Gastrocnemius medialis (tissue), 4 donors: ENCODE measurements around the gene ADRA1B. TPM values are rescaled to one million over a fixed set of nuclear protein-coding genes. Genes with fewer than 3 reads are reported as not detected.

ENCODE experiments used
- ATAC-seq, 2 donors: fragments of 150-250 bp; one replicate each; pipeline ENCODE4 v1.9.1; 2016
- DNase-seq, 2 donors: peaks; one replicate each; pipeline ENCODE4 v3.0.0-alpha.2; 2019
- H3K27ac ChIP-seq, 4 donors: fragments of 200-600 bp; sonication (generic); 1 replicate in 1 of 4; 2 replicates in 3 of 4; pipeline ENCODE4 v1.5.1; 2016 to 2018; ENCODE audit warnings: mild to moderate bottlenecking in 2 of 4, moderate library complexity in 1 of 4
- H3K27me3 ChIP-seq, 3 donors: fragments of 200-600 bp; sonication (generic) in 2 of 3; 1 replicate in 1 of 3; 2 replicates in 2 of 3; pipeline versions ENCODE4 v1.5.1 to v1.6.0; 2016 to 2019; ENCODE audit warnings: mild to moderate bottlenecking in 1 of 3, moderate library complexity in 1 of 3
- H3K36me3 ChIP-seq, 2 donors: fragments of 200-600 bp; sonication (generic) in 1 of 2; one replicate each; pipeline ENCODE4 v1.5.1; 2017 to 2018
- H3K4me1 ChIP-seq, 2 donors: fragments of 200-600 bp; sonication (generic) in 1 of 2; one replicate each; pipeline ENCODE4 v1.5.1; 2016 to 2017; ENCODE audit warnings: mild to moderate bottlenecking in 2 of 2
- H3K4me3 ChIP-seq, 4 donors: fragments of 200-600 bp; sonication (generic) in 3 of 4; 1 replicate in 1 of 4; 2 replicates in 3 of 4; pipeline ENCODE4 v1.5.1; 2016 to 2019; ENCODE audit warnings: mild to moderate bottlenecking in 2 of 4
- H3K9me3 ChIP-seq, 3 donors: fragments of 200-600 bp; sonication (generic) in 2 of 3; 1 replicate in 1 of 3; 2 replicates in 2 of 3; pipeline ENCODE4 v1.5.1; 2016 to 2019
- POLR2A ChIP-seq, 2 donors: fragments of 450-650 bp; IDR thresholded peaks; one replicate each; pipeline ENCODE4 v1.6.1; 2017; ENCODE audit warnings: antibody characterized with exemption in 2 of 2, mild to moderate bottlenecking in 2 of 2, moderate library complexity in 2 of 2
- in situ Hi-C, 4 donors: fragments of 200-750 bp; cut with MboI; loops; one replicate each; pipeline versions ENCODE4 v1.15.0 to v1.8.0; 2017; ENCODE audit warnings: low sequenced_read_pairs in 4 of 4
- intact Hi-C: fragments of 100-400 bp; cut with DNase I; formaldehyde crosslinking; loops from one replicate; pipeline ENCODE4 v1.15.1; 2023; ENCODE audit warnings: low total_unique reads
- total RNA-seq, 4 donors: library from RNA; depleted of rRNA; stranded (reverse); fragments of >200 nt; gene quantifications; one replicate each; pipeline versions ENCODE4 v1.1.0 to v1.2.3, GENCODE V29; 2016
- TF ChIP-seq, protein P1 (sequence below), 5 experiments: fragments of 450-650 bp in 3 of 5; fragments of 200-600 bp in 2 of 5; sonication (generic) in 2 of 5; IDR thresholded peaks in 4 of 5; conservative IDR thresholded peaks in 1 of 5; 1 replicate in 4 of 5; 2 replicates in 1 of 5; pipeline ENCODE4 v1.5.1; 2016 to 2019; ENCODE audit warnings: antibody characterized with exemption in 5 of 5, mild to moderate bottlenecking in 3 of 5, moderate library complexity in 3 of 5

ADRA1B gene
- total RNA-seq, 4 donors from 2014 or later: 0.61 to 1.9 (median 0.94) TPM

DNA sequence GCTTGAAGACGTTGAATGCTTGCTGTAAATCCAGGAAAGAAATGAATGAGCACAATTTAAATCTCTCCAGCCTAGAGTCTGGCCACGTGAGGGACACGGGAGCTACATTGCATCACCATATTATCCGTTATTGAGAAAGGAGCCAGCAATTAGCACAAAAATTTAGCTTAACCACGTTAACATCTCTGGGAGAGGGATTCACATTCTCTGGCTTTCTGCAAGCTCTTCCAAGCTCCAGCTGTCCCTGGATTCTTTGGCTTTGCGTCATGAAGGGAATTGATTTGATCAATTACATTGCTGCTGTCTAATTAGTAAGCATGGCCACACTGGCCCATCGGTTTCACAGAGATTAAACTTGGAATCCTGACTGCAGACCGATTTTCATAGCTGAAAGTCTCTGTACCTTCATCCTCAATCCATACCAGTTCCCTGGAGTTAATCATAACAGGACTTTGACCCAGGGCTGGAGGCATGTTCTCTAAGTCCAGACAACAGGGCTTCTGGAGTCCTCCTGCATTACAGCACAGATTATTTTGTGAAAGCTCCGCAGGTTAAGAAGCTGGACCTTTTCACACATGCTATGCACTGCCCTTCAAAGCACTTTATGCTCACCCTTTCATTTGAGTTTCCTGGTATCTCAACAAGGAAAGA, 31.6 kb downstream of the ADRA1B start:
- Histone ChIP-seq H3K36me3 (no peaks in the 10 kb centered on the region), H3K4me3 (no peak overlapping the region), H3K27me3 (no peaks in the 10 kb centered on the region), H3K27ac (no peak overlapping the region), H3K9me3 (no peaks in the 10 kb centered on the region), H3K4me1 (no peaks in the 10 kb centered on the region)
- TF ChIP-seq, protein P1, sequence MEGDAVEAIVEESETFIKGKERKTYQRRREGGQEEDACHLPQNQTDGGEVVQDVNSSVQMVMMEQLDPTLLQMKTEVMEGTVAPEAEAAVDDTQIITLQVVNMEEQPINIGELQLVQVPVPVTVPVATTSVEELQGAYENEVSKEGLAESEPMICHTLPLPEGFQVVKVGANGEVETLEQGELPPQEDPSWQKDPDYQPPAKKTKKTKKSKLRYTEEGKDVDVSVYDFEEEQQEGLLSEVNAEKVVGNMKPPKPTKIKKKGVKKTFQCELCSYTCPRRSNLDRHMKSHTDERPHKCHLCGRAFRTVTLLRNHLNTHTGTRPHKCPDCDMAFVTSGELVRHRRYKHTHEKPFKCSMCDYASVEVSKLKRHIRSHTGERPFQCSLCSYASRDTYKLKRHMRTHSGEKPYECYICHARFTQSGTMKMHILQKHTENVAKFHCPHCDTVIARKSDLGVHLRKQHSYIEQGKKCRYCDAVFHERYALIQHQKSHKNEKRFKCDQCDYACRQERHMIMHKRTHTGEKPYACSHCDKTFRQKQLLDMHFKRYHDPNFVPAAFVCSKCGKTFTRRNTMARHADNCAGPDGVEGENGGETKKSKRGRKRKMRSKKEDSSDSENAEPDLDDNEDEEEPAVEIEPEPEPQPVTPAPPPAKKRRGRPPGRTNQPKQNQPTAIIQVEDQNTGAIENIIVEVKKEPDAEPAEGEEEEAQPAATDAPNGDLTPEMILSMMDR (IDR thresholded peaks at IDR 0.05 in 4 of 5, conservative IDR thresholded peaks at IDR 0.05 in 1 of 5): no peak
- TF ChIP-seq POLR2A (IDR thresholded peaks at IDR 0.05): no peak
- DNase-seq: no peak
- ATAC-seq: no peak
- intact Hi-C loops: no loop called here
- in situ Hi-C loops: loop anchor here in 1 of 4 donors (25.0 kb wide), 1 partner anchor 411 kb away; no protein-coding TSS in a partner anchor

GRCh38 chr5:159951387-159951786, 35.1 kb downstream of the ADRA1B start:
- in situ Hi-C loops (no loop called here), intact Hi-C loops (no loop called here)
- no peak overlapping the region for H3K27ac ChIP-seq
- H3K27me3 ChIP-seq: no peaks in the 10 kb centered on the region
- ATAC-seq: no peak
- DNase-seq: no peak
- H3K4me3 ChIP-seq: no peak overlapping the region
- H3K36me3 ChIP-seq: no peaks in the 10 kb centered on the region
- TF ChIP-seq, protein P1 (IDR thresholded peaks at IDR 0.05 in 4 of 5, conservative IDR thresholded peaks at IDR 0.05 in 1 of 5): no peak
- TF ChIP-seq POLR2A (IDR thresholded peaks at IDR 0.05): no peak
- no peaks in the 10 kb centered on the region for H3K4me1 ChIP-seq
- H3K9me3 ChIP-seq: no peaks in the 10 kb centered on the region

GRCh38 chr5:159951834-159952233, 35.6 kb downstream of the ADRA1B start:
- Histone ChIP-seq H3K27me3 (no peaks in the 10 kb centered on the region), H3K36me3 (no peaks in the 10 kb centered on the region), H3K9me3 (no peaks in the 10 kb centered on the region), H3K4me1 (no peaks in the 10 kb centered on the region), H3K27ac (no peak overlapping the region), H3K4me3 (no peak overlapping the region)
- in situ Hi-C loops (no loop called here), intact Hi-C loops (no loop called here)
- no peak for TF ChIP-seq POLR2A (IDR thresholded peaks at IDR 0.05)
- TF ChIP-seq, protein P1 (IDR thresholded peaks at IDR 0.05 in 4 of 5, conservative IDR thresholded peaks at IDR 0.05 in 1 of 5): no peak
- DNase-seq: no peak
- ATAC-seq: no peak

DNA sequence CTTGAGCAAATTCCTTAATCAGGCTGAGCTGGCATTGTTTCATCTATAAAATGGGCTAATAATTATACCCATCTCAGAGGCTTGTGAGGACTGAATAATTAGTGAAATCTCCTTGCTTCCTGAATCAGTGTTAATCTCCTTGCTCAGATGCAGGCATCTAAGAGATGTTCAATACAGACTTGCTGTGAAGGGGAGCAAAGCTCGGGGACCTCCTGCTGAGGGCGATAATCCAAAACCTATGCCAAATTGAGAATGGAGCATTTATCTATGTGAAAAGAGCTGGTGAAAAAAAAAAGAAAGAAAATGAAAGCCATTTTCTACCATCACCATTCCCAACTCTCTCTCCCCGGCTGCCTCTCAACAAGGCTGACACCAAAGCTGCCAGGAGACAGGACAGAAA, 37.3 kb downstream of the ADRA1B start:
- no peaks in the 10 kb centered on the region for H3K9me3 ChIP-seq
- in situ Hi-C loops (no loop called here), intact Hi-C loops (no loop called here)
- H3K4me1 ChIP-seq: no peaks in the 10 kb centered on the region
- H3K36me3 ChIP-seq: no peaks in the 10 kb centered on the region
- no peaks in the 10 kb centered on the region for H3K27me3 ChIP-seq
- H3K27ac ChIP-seq: no peak overlapping the region
- ATAC-seq (no peak), DNase-seq (no peak)
- H3K4me3 ChIP-seq: no peak overlapping the region
- TF ChIP-seq POLR2A (IDR thresholded peaks at IDR 0.05): no peak
- TF ChIP-seq, protein P1 (IDR thresholded peaks at IDR 0.05 in 4 of 5, conservative IDR thresholded peaks at IDR 0.05 in 1 of 5): no peak
